Bronchus fibroblast of lung (primary cell): ENCODE measurements around the gene TLR8. TPM values are rescaled to one million over a fixed set of nuclear protein-coding genes. Genes with fewer than 3 reads are reported as not detected.

Source experiments
- total RNA-seq: library from RNA; depleted of rRNA; stranded (reverse); fragments of >200 nt; gene quantifications from 2 replicates; pipeline ENCODE4 v1.2.3, GENCODE V29; 2015

TLR8 gene
- not detected in 2 replicates for total RNA-seq

GRCh38 chrX:12906046-12906761 lies at the start of gene TLR8:
Gene TLR8 (plus strand): TSS chrX:12906620. CDS start chrX:12906707, 87 bp downstream.

DNA sequence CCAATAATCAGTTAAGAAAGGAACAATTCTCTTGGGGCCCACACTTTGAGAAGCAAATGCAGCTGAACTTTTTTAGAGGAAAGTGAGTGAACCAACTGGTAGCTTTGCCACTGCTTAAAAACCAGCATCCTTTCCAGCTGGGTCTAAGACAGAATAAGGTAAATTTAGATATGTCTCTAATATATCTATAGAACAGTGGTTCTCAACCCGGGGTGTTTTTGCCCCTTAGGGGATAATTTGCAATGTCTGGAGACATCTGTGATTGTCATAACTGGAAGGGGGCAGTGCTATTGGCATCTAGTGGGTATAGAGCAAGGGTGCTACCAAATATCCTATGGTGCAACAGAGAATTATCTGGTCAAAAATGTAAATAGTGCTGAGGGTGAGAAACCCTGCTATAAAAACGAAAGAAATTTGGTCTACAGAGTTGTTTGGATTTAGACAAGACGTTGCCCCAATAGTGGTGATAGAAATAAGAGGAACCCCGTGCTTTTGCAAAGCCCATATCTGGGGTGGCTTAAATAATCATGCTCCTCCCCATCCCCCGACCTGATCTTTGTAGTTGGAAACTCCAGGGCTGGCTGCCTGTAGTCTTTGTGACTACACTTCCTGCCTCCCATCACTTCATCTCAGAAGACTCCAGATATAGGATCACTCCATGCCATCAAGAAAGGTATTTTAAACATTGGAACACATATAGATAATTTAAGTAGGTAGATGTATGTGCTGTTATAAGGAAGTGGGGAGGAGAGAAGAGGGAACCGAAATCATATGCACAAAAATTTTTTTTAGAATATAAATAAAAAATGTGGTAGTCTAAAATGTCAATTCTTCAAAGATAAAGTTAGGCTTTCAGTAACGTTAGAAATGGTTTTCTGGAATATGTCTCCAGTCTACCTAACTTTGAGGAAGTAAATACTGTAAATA lies 39.7 kb upstream of the TLR8 start, which contains the start of gene TLR7:
Gene TLR7 (plus strand): TSS at position 622 of the 927 bp plus-strand sequence. CDS start 507 bp downstream, outside the sequence.

Other genes with a start within 250 kb of the TLR8 start
- gene PRPS2, start 115.2 kb upstream of the TLR8 start, total RNA-seq, result 38.8 and 41.7 TPM in 2 replicates
- not detected in 2 replicates for gene TLR7, start 39.5 kb upstream of the TLR8 start, total RNA-seq
- 5,648 and 6,320 TPM in 2 replicates for gene TMSB4X, start 68.5 kb downstream of the TLR8 start, total RNA-seq
- not detected in 2 replicates for gene FAM9C, start 138.0 kb downstream of the TLR8 start, total RNA-seq